GM23248 (cell line): ENCODE measurements around the gene C11orf54. TPM values are rescaled to one million over a fixed set of nuclear protein-coding genes. Genes with fewer than 3 reads are reported as not detected.
A peak's percentile ranks its signal among the peaks of the same experiment; 100 is the strongest.

ENCODE experiments used
- DNase-seq: peaks from one replicate; pipeline ENCODE4 v3.0.0-alpha.2; 2015
- H2AFZ ChIP-seq: fragments of 200-600 bp; sonication (generic); 2 replicates; pipeline ENCODE4 v1.6.1; 2016; ENCODE audit warnings: antibody characterized with exemption
- H3F3A ChIP-seq: fragments of 200-600 bp; sonication (generic); 2 replicates; pipeline ENCODE4 v1.6.1; 2016; ENCODE audit warnings: mild to moderate bottlenecking, antibody characterized with exemption, mixed run types; ENCODE audit not compliant: insufficient read depth
- H3K27ac ChIP-seq: fragments of 200-600 bp; sonication (generic); 2 replicates; pipeline ENCODE4 v1.5.1; 2016; ENCODE audit warnings: mild to moderate bottlenecking
- H3K27me3 ChIP-seq: fragments of 200-600 bp; sonication (generic); replicated peaks from 2 replicates; pipeline ENCODE4 v1.6.1; 2016; ENCODE audit warnings: mild to moderate bottlenecking; ENCODE audit not compliant: insufficient read depth
- H3K36me3 ChIP-seq: fragments of 200-600 bp; sonication (generic); 2 replicates; pipeline ENCODE4 v1.6.1; 2016; ENCODE audit warnings: low read depth, mild to moderate bottlenecking
- H3K4me1 ChIP-seq: fragments of 200-600 bp; sonication (generic); 2 replicates; pipeline ENCODE4 v1.6.1; 2016; ENCODE audit warnings: mild to moderate bottlenecking; ENCODE audit not compliant: insufficient read depth
- H3K4me2 ChIP-seq: fragments of 200-600 bp; sonication (generic); one replicate; pipeline ENCODE4 v1.6.1; 2016; ENCODE audit warnings: mild to moderate bottlenecking; ENCODE audit not compliant: unreplicated experiment
- H3K4me3 ChIP-seq: fragments of 200-600 bp; sonication (generic); 2 replicates; pipeline ENCODE4 v1.5.1; 2016; ENCODE audit warnings: mild to moderate bottlenecking
- H3K79me2 ChIP-seq: fragments of 200-600 bp; sonication (generic); 2 replicates; pipeline ENCODE4 v1.6.1; 2016; ENCODE audit warnings: mild to moderate bottlenecking; ENCODE audit not compliant: insufficient read depth
- H3K9ac ChIP-seq: fragments of 200-600 bp; sonication (generic); 2 replicates; pipeline ENCODE4 v1.6.1; 2016; ENCODE audit warnings: mild to moderate bottlenecking
- H3K9me2 ChIP-seq: fragments of 200-600 bp; sonication (generic); 2 replicates; pipeline ENCODE4 v1.6.1; 2016; ENCODE audit warnings: mixed run types, mild to moderate bottlenecking, moderate library complexity; ENCODE audit not compliant: insufficient read depth
- H3K9me3 ChIP-seq: fragments of 200-600 bp; sonication (generic); one replicate; pipeline ENCODE4 v1.6.1; 2017; ENCODE audit warnings: low read depth
- H4K20me1 ChIP-seq: fragments of 200-600 bp; sonication (generic); 2 replicates; pipeline ENCODE4 v1.6.0; 2016; ENCODE audit not compliant: insufficient read depth
- EZH2 ChIP-seq: fragments of 200-600 bp; sonication (generic); IDR thresholded peaks from 2 replicates; pipeline ENCODE4 v1.6.1; 2018; ENCODE audit warnings: antibody characterized with exemption, mild to moderate bottlenecking; ENCODE audit not compliant: insufficient read depth, poor library complexity, severe bottlenecking
- EZH2phosphoT487 ChIP-seq: fragments of 200-600 bp; sonication (generic); IDR thresholded peaks from 2 replicates; pipeline ENCODE4 v1.6.1; 2018; ENCODE audit warnings: antibody characterized with exemption, moderate library complexity, mild to moderate bottlenecking, low read depth; ENCODE audit not compliant: insufficient read depth
- WGBS, 2 experiments: methylation state at CpG; one replicate each; pipeline ENCODE4 v1.1.6; 2015 to 2017; ENCODE audit warnings: low lambda C conversion rate in 2 of 2, low coverage in 1 of 2; ENCODE audit errors: missing lambda C conversion rate in 2 of 2; 5-methylcytosine and 5-hydroxymethylcytosine counted together
- in situ Hi-C: fragments of 300-500 bp; cut with MboI; formaldehyde crosslinking; loops from 2 replicates; pipeline ENCODE4 v1.15.0; 2020
- polyA plus RNA-seq: library from polyadenylated mRNA; unstranded; fragments of >200 nt; fragmentation: Nextera tagmentation; extraction: Ambion mirVana; gene quantifications from 2 replicates; pipeline ENCODE4 v1.2.1, GENCODE V29; 2016
- total RNA-seq: library from RNA; depleted of rRNA; stranded (reverse); fragments of >200 nt; shearing (Covaris generic); gene quantifications from 2 replicates; pipeline ENCODE4 v1.2.3, GENCODE V29; 2014; rRNA removed

C11orf54 gene
- total RNA-seq, result 12.5 and 13.7 TPM in 2 replicates
- 13.5 and 16.1 TPM in 2 replicates for polyA plus RNA-seq

DNA sequence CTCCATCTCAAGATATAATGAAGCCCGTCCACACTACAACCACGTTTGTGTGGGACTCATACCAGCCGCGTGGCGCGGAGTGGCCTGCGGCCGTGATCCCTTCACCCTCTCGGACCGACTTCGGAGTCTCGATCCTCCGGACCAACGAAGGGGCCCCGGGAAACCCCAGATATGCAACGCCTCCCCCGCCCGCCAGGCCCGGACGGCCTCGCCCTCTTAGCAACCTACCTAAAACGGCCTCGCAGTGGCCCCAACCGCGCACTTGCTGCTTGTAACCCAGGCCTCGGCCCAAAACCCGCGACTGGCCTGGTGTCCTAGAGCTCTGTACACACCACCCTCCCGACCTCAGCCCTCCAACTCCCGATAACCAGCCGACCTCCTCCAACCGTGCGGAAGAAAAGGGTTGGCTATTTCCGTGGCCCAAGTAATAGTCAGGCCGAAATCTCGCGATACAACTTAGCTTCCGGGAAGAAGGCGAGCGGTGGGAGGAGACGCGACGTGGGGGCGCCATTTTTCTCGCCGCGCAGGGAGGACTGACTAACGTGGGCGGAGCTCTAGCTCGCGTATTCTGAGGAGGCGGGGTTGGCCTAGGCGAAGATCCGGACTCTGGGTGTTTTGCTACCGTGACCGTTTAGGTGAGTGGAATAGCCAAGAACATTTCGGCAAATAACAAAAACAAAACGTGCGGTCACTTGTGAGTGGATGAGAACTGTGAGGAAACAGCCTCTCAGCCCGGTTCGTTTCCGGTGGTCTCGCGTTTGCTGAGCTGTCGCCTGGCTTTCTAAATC, at the start of gene C11orf54, which contains the start of gene TAF1D:
C11orf54 (plus strand) TSS at position 579 of the 788 bp plus-strand sequence. CDS start 5,722 bp downstream, outside the sequence.
TAF1D (minus strand) TSS at position 402 of the 788 bp plus-strand sequence. CDS start 2,191 bp downstream, outside the sequence.
- Histone ChIP-seq H3K4me3 (peak within 1 kb of the TSS; percentile 100), H4K20me1 (peaks cover 32% of the 10 kb centered on the region; the same call in 1 of the 2 replicates), H3K27ac (peak within 1 kb of the TSS; percentile 95), H3K9me3 (no peaks in the 10 kb centered on the region), H3K4me2 (peak within 1 kb of the TSS; percentile 97), H3K9ac (peak within 1 kb of the TSS; percentile 99), H3K79me2 (peaks cover 74% of the 10 kb centered on the region), H3K4me1 (peaks cover 40% of the 10 kb centered on the region), H3K36me3 (peaks cover 37% of the 10 kb centered on the region), H3K9me2 (no peaks in the 10 kb centered on the region), H3F3A (peaks cover 50% of the 10 kb centered on the region), H3K27me3 (no peaks in the 10 kb centered on the region), H2AFZ (peak within 1 kb of the TSS; percentile 94)
- peak; percentile 100 for DNase-seq
- WGBS, 2 experiments, result 0 to 1% methylated on average over 58 to 65 of the region's 65 CpGs
- no peak for TF ChIP-seq EZH2
- no peak for TF ChIP-seq EZH2phosphoT487
- in situ Hi-C loops, result no loop called here

DNA sequence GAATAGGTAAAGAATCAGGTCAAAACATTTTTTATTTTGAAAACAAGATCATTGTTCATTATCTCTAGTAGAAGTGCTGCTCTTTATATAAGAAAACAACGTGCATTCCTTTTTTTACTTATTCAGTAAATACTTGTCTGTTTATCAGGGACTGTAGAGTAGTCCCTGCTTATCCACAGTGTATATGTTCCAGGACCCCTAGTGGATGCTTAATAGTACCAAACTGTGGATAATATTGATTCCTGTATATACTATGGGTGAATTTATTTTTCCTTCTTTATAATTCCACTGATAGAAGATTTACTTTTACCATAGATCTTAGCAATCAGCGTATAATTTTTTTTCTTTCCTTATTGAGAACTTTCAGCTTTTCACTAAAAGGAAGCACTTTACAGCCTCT, 47.4 kb upstream of the C11orf54 start:
- 68 to 70% methylated on average over 2 of the region's 2 CpGs for WGBS, 2 experiments
- in situ Hi-C loops, result no loop called here
- Histone ChIP-seq H3K4me2 (no peak overlapping the region), H3K9me2 (no peaks in the 10 kb centered on the region), H3K27ac (no peak overlapping the region), H3K36me3 (peaks cover 63% of the 10 kb centered on the region), H3K27me3 (no peaks in the 10 kb centered on the region), H3K4me3 (no peak overlapping the region), H3F3A (no peaks in the 10 kb centered on the region), H3K9me3 (no peaks in the 10 kb centered on the region), H3K9ac (no peak overlapping the region), H4K20me1 (no peaks in the 10 kb centered on the region), H3K4me1 (no peaks in the 10 kb centered on the region), H3K79me2 (no peaks in the 10 kb centered on the region), H2AFZ (no peak overlapping the region)
- TF ChIP-seq EZH2phosphoT487 (no peak), EZH2 (no peak)
- DNase-seq, result no peak

DNA sequence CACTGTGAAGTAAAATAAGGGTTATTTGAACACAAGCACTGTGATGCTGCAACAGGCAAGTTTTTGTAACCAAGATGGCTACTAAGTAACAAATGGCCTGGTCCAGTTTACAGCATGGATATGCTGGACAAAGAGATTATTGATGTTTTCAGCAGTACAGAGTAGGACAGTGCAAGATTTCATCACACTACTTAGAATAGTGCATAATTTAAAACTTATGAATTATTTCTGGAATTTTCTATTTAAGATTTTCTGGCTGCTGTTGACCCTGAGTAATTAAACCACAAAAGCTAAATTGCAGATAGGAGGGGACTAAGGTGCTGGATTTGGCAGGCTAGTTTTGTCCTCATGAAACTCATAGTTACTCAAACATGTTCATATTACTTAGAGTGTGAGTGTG, 46.9 kb upstream of the C11orf54 start:
- Histone ChIP-seq H4K20me1 (no peaks in the 10 kb centered on the region), H3K27me3 (no peaks in the 10 kb centered on the region), H3K9ac (no peak overlapping the region), H2AFZ (no peak overlapping the region), H3K9me2 (no peaks in the 10 kb centered on the region), H3K27ac (no peak overlapping the region), H3K36me3 (peaks cover 64% of the 10 kb centered on the region), H3K79me2 (no peaks in the 10 kb centered on the region), H3K4me1 (no peaks in the 10 kb centered on the region), H3K4me2 (no peak overlapping the region), H3F3A (no peaks in the 10 kb centered on the region), H3K4me3 (no peak overlapping the region), H3K9me3 (no peaks in the 10 kb centered on the region)
- DNase-seq, result peak; percentile 20
- TF ChIP-seq EZH2phosphoT487 (no peak), EZH2 (no peak)
- in situ Hi-C loops, result no loop called here

DNA sequence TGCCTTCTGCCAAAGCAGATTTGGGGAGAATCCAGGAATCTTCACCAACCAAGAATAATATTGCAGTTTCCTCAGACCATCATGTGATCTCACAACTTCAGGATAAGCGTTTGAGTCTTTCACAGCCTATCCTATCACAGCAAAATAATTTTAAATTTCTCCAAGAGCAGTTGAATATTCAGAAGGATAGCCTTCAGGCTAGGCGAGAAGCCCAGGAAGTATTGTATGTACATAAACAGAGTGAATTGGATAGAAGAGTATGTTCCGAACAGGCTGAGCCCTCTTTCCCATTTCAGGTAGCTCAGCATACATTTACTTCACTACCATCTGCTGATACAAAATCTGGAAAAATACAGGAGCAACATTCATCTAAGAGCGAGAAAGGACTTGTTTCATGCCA, 43.9 kb upstream of the C11orf54 start:
- Histone ChIP-seq H3K4me2 (no peak overlapping the region), H3K4me3 (no peak overlapping the region), H3F3A (no peaks in the 10 kb centered on the region), H3K9me3 (no peaks in the 10 kb centered on the region), H3K79me2 (peaks cover 5% of the 10 kb centered on the region; the same call in 1 of the 2 replicates), H3K9me2 (no peaks in the 10 kb centered on the region), H3K36me3 (peaks cover 56% of the 10 kb centered on the region), H2AFZ (no peak overlapping the region), H3K4me1 (no peaks in the 10 kb centered on the region), H3K27ac (no peak overlapping the region), H3K27me3 (no peaks in the 10 kb centered on the region), H3K9ac (no peak overlapping the region), H4K20me1 (no peaks in the 10 kb centered on the region)
- 94 to 95% methylated on average over 4 of the region's 4 CpGs for WGBS, 2 experiments
- in situ Hi-C loops, result no loop called here
- TF ChIP-seq EZH2 (no peak), EZH2phosphoT487 (no peak)
- DNase-seq, result no peak
